Left ventricle myocardium superior (tissue), 1 donor: ENCODE results near the gene KLK6. TPM values are rescaled to one million over a fixed set of nuclear protein-coding genes. Genes with fewer than 3 reads are reported as not detected.

Experiments used
- ATAC-seq: fragments of 200-7000 bp; cut with Tn5 transposase; one replicate; pipeline ENCODE4 v1.9.1; 2020; ENCODE audit warnings: mild to moderate bottlenecking, moderate library complexity
- DNase-seq: peaks from one replicate; pipeline ENCODE4 v3.0.0-alpha.2; 2020
- intact Hi-C: fragments of 100-400 bp; cut with micrococcal nuclease; formaldehyde crosslinking; loops from one replicate; pipeline ENCODE4 v1.11.0; 2022
- total RNA-seq: library from RNA; stranded (reverse); fragmentation: NEBNext Ultra II Directional; extraction: Animal tissue kit (Norgen Biotek cat#: 25700); gene quantifications from one replicate; pipeline ENCODE4 v1.2.1, GENCODE V29; 2021
- donor health status: DM: no; HTN: yes; CAD: no; lungs with severe emphysema.

Gene KLK6
- total RNA-seq, 1 donor from 2014 or later = not detected

GRCh38 chr19:50963381-50963780, 6.0 kb downstream of the KLK6 start:
- intact Hi-C loops = no loop called here
- ATAC-seq (no peak), DNase-seq (no peak)

GRCh38 chr19:50962245-50962644, 7.1 kb downstream of the KLK6 start:
- DNase-seq = no peak
- ATAC-seq = no peak
- intact Hi-C loops = no loop called here

GRCh38 chr19:50959731-50960500, 9.5 kb downstream of the KLK6 start:
- ATAC-seq (no peak), DNase-seq (no peak)
- intact Hi-C loops = no loop called here

GRCh38 chr19:50957587-50957986, 11.8 kb downstream of the KLK6 start:
- intact Hi-C loops = no loop called here
- DNase-seq = no peak
- ATAC-seq = no peak

- no peak for ATAC-seq
- DNase-seq = no peak
- intact Hi-C loops = no loop called here
Measured at GRCh38 chr19:50952910-50953309, 16.5 kb downstream of the KLK6 start, which contains the start of gene KLK5. KLK5 (minus strand) TSS chr19:50953038; CDS start chr19:50952657, 381 bp downstream.

- intact Hi-C loops = no loop called here
- ATAC-seq = no peak
- no peak for DNase-seq
Measured at GRCh38 chr19:50949861-50950260, 19.5 kb downstream of the KLK6 start.

- DNase-seq (no peak), ATAC-seq (no peak)
- intact Hi-C loops = no loop called here
Measured at GRCh38 chr19:50947123-50947522, 22.3 kb downstream of the KLK6 start.

GRCh38 chr19:50944795-50945194, 24.6 kb downstream of the KLK6 start:
- no peak for ATAC-seq
- intact Hi-C loops = no loop called here
- no peak for DNase-seq

GRCh38 chr19:50943074-50943828, 26.1 kb downstream of the KLK6 start:
- intact Hi-C loops = no loop called here
- DNase-seq (no peak), ATAC-seq (no peak)

GRCh38 chr19:50939596-50939995, 29.8 kb downstream of the KLK6 start:
- intact Hi-C loops = no loop called here
- ATAC-seq = no peak

GRCh38 chr19:50933640-50934039, 35.8 kb downstream of the KLK6 start:
- intact Hi-C loops = no loop called here
- DNase-seq (no peak), ATAC-seq (no peak)

More at GRCh38 chr19:50939596-50939995, 29.8 kb downstream of the KLK6 start:
- DNase-seq = no peak

- ATAC-seq = no peak
- intact Hi-C loops = no loop called here
- DNase-seq = no peak
Measured at GRCh38 chr19:50932690-50933083, 36.7 kb downstream of the KLK6 start.

- DNase-seq (no peak), ATAC-seq (no peak)
- intact Hi-C loops = no loop called here
Measured at GRCh38 chr19:50932018-50932689, 37.2 kb downstream of the KLK6 start.

GRCh38 chr19:50931023-50931422, 38.4 kb downstream of the KLK6 start:
- intact Hi-C loops = no loop called here
- ATAC-seq (no peak), DNase-seq (no peak)

- no peak for DNase-seq
- intact Hi-C loops = no loop called here
- no peak for ATAC-seq
Measured at GRCh38 chr19:50928831-50929230, 40.6 kb downstream of the KLK6 start.

GRCh38 chr19:50926144-50926543, 43.2 kb downstream of the KLK6 start:
- intact Hi-C loops = no loop called here
- DNase-seq (no peak), ATAC-seq (no peak)

GRCh38 chr19:50925734-50926133, 43.7 kb downstream of the KLK6 start:
- DNase-seq (no peak), ATAC-seq (no peak)
- intact Hi-C loops = no loop called here

- DNase-seq (no peak), ATAC-seq (no peak)
- intact Hi-C loops = no loop called here
Measured at GRCh38 chr19:50924586-50924985, 44.8 kb downstream of the KLK6 start.

GRCh38 chr19:50922317-50922853, 47.0 kb downstream of the KLK6 start:
- peak; percentile 93 for ATAC-seq
- intact Hi-C loops = no loop called here
- peak; percentile 62 for DNase-seq
